ENCODE results near the gene KRT15.

DNA sequence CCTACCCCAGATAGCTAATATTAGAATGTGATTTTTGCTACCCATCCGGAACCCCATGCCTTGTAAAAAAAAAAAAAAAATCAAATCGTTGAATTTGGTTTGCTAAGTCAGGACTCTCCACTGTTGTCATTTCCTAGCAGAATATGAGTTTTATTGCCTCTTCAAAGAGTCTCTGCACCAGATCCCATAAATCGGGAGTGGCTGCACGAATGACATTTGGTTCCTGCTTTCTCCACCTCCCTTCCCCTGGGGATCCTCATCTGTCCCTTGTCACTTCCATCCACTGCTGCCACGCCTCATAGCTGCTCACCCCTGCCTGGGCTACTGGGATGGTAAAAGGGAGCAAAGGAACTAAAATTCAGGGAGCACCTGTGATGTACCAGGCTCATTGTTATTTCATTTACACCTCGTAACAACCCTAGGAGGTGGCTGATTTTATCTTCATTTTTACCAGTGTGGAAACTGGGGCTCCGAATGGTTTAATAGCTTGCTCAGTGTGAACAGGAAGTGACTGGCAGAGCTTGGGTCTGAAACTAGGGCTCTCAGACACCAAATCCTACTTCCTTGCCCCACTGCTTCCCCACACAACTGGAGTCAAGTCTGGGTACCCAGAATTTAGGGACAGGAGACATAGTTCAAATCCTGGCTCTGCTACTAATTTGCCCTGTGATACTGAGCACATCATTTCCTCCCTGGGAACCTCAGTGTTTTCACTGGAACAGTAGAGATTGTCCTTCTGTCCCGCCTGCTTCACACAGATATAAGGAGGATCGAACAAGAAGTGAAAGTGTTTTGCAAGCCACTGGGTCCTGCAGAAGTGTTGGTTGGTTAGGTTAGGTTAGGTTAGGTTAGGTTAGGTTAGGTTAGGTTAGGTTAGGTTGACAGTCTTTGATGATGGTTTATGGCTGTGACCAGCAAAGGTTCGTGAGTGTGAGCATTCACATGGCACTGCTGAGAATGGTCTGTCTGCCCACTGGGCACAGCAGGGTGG is 28.4 kb downstream of the KRT15 start:
- TF ChIP-seq SIN3A (IDR thresholded peaks at IDR 0.05; ENCODE audit: low read depth, low read length) = no peak
- no peak for TF ChIP-seq PML (IDR thresholded peaks at IDR 0.05; ENCODE audit: low read length)

All from GM12878 (cell line).